ENCODE measurements around the gene PLS3. TPM values are rescaled to one million over a fixed set of nuclear protein-coding genes. Genes with fewer than 3 reads are reported as not detected.

The PLS3 gene
- total and polyA plus RNA-seq, 9 of the 15 experiments (the other 6 are each of a cell fraction or from before 2014, with no cell fraction given), result 0.03 to 0.42 (median 0.03) TPM; not detected in 4

GRCh38 chrX:115583496-115584004 is 22.6 kb downstream of the PLS3 start (continued):
- no peak for TF ChIP-seq E4F1 (CRISPR knock-in tag; IDR thresholded peaks at IDR 0.05; ENCODE audit: borderline replicate concordance)

GRCh38 chrX:115584696-115585095 is 23.7 kb downstream of the PLS3 start:
- Histone ChIP-seq H3K9ac (ENCODE audit: insufficient read depth in 1 of 2, low read depth in 2 of 2, low read length in 2 of 2) (no peak overlapping the region), H3K4me3 (no peak overlapping the region), H3K4me1 (replicated peaks in 1 of 2; ENCODE audit: control insufficient read depth in 2 of 2, insufficient read depth in 2 of 2, low read length in 2 of 2) (no peaks in the 10 kb centered on the region), H3K27ac (ENCODE audit: extremely low read depth, low read depth, low read length) (no peak overlapping the region), H3K9me1 (ENCODE audit: control insufficient read depth, insufficient read depth, low read length) (no peaks in the 10 kb centered on the region), H3K27me3 (ENCODE audit: control insufficient read depth in 2 of 2, insufficient read depth in 2 of 2, low read length in 2 of 2) (0 out of 5 replicates have a peak, but pooled peaks cover 0 to 1% of the 10 kb centered on the region in 2 experiments), H2AFZ (ENCODE audit: low read depth, low read length) (no peak overlapping the region), H4K20me1 (replicated peaks; ENCODE audit: control insufficient read depth, insufficient read depth, low read length) (no peaks in the 10 kb centered on the region), H3K36me3 (ENCODE audit: control insufficient read depth, insufficient read depth, low read length) (no peaks in the 10 kb centered on the region), H3K4me2 (ENCODE audit: insufficient read depth, low read length) (no peak overlapping the region), H3K9me3 (replicated peaks; ENCODE audit: control insufficient read depth, insufficient read depth, low read depth, low read length) (no peaks in the 10 kb centered on the region), H3K79me2 (ENCODE audit: control insufficient read depth, insufficient read depth, low read length) (no peaks in the 10 kb centered on the region)
- POLR2A ChIA-PET, result no interaction called here
- no peak for TF ChIP-seq IFI16 (CRISPR knock-in tag; IDR thresholded peaks at IDR 0.05)
- TF ChIP-seq ZNF263 (CRISPR knock-in tag; IDR thresholded peaks at IDR 0.05; ENCODE audit: borderline replicate concordance), result no peak
- no peak for TF ChIP-seq NCOA4 (IDR thresholded peaks at IDR 0.05; ENCODE audit: partially characterized antibody)
- no peak for TF ChIP-seq POLR3G (IDR thresholded peaks at IDR 0.05; ENCODE audit: extremely low read depth, insufficient read length, insufficient replicate concordance)
- TF ChIP-seq IRF1 (CRISPR knock-in tag; IDR thresholded peaks at IDR 0.05; ENCODE audit: borderline replicate concordance), result no peak
- FAIRE-seq (no peak), ATAC-seq (no peak), DNase-seq (ENCODE audit: extremely low read depth in 1 of 4, low spot score in 3 of 4) (no peak)
- CTCF ChIA-PET (ENCODE audit: low intra/inter-chr PET ratio), result no interaction called here
- in situ Hi-C loops (cut with MboI), result no loop called here
- no TSS peak for BruUV-seq (replicated peaks)
- WGBS (ENCODE audit: insufficient coverage, low coverage, missing lambda C conversion rate), result 0% methylated on average over 2 of the region's 2 CpGs
- intact Hi-C loops (cut with micrococcal nuclease), result no loop called here
